Adrenal gland (tissue), 5 donors: ENCODE measurements around the gene ST3GAL4.

Source experiments
- POLR2A ChIP-seq, 2 donors: fragments of 450-650 bp; IDR thresholded peaks; one replicate each; pipeline ENCODE4 v1.6.1; 2017; ENCODE audit warnings: antibody characterized with exemption in 2 of 2, mild to moderate bottlenecking in 2 of 2, moderate library complexity in 1 of 2
- TF ChIP-seq, protein P1 (sequence below), 6 experiments: fragments of 450-650 bp in 4 of 6; fragments of 200-600 bp in 2 of 6; sonication (generic) in 1 of 6; IDR thresholded peaks; 1 replicate in 5 of 6; 2 replicates in 1 of 6; pipeline versions ENCODE4 v1.5.1 to v1.8.0; 2016 to 2021; ENCODE audit warnings: antibody characterized with exemption in 6 of 6, mild to moderate bottlenecking in 2 of 6, moderate library complexity in 1 of 6
- donor health status: DM: no; HTN: no; CAD: no.

DNA sequence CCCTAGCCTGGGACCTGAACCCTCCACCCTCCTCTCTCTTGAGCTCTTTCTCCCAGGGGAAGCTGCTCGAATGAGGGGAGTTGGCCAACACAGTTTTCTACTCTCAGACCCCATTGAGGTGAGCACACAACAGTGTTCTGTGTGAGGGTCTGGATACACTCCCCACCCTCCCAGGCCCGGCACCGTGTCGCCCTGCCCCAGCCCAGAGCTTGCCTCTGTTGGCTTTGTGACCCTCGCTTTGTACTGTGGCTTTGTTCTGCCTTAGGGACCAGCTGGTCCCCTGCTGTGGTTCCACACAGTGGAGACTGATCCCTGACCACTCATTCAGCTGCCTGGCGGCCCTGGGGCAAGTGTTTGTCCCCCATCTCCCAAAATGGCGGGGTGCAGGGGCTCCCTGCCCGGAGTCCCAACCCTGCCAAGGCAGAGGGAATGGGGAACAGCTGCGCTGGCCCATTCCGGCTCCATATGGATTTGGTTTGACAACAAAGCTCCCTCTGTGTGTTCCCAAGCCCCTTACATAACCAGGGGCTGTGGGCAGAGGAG is 8.3 kb downstream of the ST3GAL4 start:
- TF ChIP-seq, protein P1, sequence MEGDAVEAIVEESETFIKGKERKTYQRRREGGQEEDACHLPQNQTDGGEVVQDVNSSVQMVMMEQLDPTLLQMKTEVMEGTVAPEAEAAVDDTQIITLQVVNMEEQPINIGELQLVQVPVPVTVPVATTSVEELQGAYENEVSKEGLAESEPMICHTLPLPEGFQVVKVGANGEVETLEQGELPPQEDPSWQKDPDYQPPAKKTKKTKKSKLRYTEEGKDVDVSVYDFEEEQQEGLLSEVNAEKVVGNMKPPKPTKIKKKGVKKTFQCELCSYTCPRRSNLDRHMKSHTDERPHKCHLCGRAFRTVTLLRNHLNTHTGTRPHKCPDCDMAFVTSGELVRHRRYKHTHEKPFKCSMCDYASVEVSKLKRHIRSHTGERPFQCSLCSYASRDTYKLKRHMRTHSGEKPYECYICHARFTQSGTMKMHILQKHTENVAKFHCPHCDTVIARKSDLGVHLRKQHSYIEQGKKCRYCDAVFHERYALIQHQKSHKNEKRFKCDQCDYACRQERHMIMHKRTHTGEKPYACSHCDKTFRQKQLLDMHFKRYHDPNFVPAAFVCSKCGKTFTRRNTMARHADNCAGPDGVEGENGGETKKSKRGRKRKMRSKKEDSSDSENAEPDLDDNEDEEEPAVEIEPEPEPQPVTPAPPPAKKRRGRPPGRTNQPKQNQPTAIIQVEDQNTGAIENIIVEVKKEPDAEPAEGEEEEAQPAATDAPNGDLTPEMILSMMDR (IDR thresholded peaks at IDR 0.05): no peak
- no peak for TF ChIP-seq POLR2A (IDR thresholded peaks at IDR 0.05)
